ENCODE data around the gene CCDC85C. TPM values are rescaled to one million over a fixed set of nuclear protein-coding genes. Genes with fewer than 3 reads are reported as not detected.

The CCDC85C gene
- total RNA-seq, 1 donor, result 11.2 TPM

DNA sequence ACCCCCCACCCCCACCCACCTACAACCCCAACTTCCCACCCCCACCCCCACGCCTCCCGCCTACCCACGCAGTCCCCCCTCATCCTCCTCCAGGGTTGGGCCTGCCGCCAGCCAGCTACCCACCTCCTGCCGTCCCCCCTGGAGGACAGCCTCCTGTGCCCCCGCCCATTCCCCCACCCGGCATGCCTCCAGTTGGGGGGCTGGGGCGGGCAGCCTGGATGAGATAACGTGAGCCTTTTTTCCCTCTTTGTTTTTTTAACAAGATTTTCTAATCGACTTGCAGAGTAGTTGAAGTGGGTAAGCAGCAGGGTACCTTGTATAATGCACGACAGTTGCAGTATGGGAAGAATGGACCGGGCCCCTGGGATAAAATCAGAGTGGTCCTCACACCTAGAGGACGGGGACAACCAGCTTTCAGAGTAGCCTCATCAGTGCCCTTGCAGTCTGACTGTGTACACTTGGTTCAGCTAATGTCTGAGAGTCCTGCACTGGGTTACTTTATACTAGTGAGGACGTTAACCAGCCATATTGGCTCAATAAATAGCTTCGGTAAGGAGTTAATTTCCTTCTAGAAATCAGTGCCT is 93.4 kb downstream of the CCDC85C start:
- DNase-seq (ENCODE audit: low read depth), result no peak
- no peak overlapping the region for H3K4me3 ChIP-seq (ENCODE audit: low read depth, low read length)
- no peak for TF ChIP-seq CTCF (IDR thresholded peaks at IDR 0.05; ENCODE audit: insufficient read depth, low read depth, low read length)

GRCh38 chr14:99509871-99510555 is 94.0 kb downstream of the CCDC85C start:
- no peak for TF ChIP-seq CTCF (IDR thresholded peaks at IDR 0.05; ENCODE audit: insufficient read depth, low read depth, low read length)
- no peak overlapping the region for H3K4me3 ChIP-seq (ENCODE audit: low read depth, low read length)
- DNase-seq (ENCODE audit: low read depth), result no peak

- DNase-seq (ENCODE audit: low read depth), result no peak
- H3K4me3 ChIP-seq (ENCODE audit: low read depth, low read length), result no peak overlapping the region
- TF ChIP-seq CTCF (IDR thresholded peaks at IDR 0.05; ENCODE audit: insufficient read depth, low read depth, low read length), result no peak
These were observed 94.9 kb downstream of the CCDC85C start for GRCh38 chr14:99508896-99509629.

DNA sequence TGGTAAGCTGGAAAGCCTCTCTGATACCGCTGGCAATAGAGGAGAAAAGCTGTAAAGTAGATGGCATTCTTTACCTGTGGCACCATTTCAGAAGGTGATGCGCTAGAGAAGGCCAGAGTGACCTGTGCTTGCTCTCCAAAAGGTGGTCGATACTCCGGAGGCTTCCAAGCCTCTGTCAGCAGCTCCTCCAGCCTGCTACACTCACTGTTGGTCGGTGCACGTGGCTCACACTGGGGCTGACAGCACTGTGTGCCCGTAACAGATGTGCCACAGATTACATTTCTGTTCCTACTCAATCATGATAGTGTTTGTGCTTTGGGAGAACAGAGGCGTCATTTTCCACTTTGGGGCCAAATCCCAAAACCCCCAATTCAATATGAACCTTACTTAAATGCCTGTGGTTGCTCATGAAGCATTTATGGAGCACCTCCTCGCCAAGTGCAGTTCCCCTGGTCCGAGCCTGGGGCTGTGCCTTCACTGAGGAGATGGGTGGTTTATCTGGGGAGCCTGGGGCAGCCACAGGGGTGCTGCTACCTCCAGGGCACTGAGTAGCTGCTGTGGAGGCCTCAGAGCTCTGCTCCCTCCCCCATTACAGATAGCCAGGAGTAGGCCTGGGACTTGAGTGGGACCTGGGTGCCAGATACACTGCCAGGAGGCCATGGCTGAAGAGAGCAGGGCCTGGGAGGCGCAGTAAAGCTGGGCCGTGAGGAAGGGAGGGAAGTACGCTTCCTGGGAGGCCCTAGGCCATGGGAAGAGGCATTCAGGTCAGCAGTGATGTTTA is 96.0 kb downstream of the CCDC85C start:
- TF ChIP-seq CTCF (IDR thresholded peaks at IDR 0.05; ENCODE audit: insufficient read depth, low read depth, low read length), result no peak
- no peak for DNase-seq (ENCODE audit: low read depth)
- no peak overlapping the region for H3K4me3 ChIP-seq (ENCODE audit: low read depth, low read length)

DNA sequence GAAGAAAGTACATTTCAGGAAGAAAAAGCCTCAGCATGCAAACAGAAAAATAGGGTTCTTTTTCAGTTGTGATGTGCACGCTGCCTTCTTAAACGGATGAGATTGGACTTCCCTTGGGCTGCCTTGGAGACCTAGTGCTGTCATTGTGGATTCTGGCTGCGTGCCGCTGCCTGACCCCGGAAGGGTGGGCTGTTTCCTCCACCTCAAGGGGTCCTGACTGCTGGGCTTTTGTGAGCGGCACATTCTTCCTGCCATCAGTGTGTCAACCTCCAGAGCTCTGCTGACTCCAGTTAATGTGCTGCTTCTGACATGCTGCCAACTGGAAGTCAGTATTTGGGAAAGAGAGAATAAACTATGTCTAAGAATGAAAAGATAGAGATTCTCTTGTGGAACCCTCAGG is 97.7 kb downstream of the CCDC85C start:
- TF ChIP-seq CTCF (IDR thresholded peaks at IDR 0.05; ENCODE audit: insufficient read depth, low read depth, low read length), result no peak
- no peak overlapping the region for H3K4me3 ChIP-seq (ENCODE audit: low read depth, low read length)
- DNase-seq (ENCODE audit: low read depth), result no peak

GRCh38 chr14:99505089-99505488 is 98.9 kb downstream of the CCDC85C start:
- DNase-seq (ENCODE audit: low read depth), result no peak
- TF ChIP-seq CTCF (IDR thresholded peaks at IDR 0.05; ENCODE audit: insufficient read depth, low read depth, low read length), result no peak
- H3K4me3 ChIP-seq (ENCODE audit: low read depth, low read length), result no peak overlapping the region
